ENCODE measurements around the gene NAPA. TPM values are rescaled to one million over a fixed set of nuclear protein-coding genes. Genes with fewer than 3 reads are reported as not detected.

The NAPA gene
- total RNA-seq, 1 experiment from 2014 or later = 95.9 TPM

DNA sequence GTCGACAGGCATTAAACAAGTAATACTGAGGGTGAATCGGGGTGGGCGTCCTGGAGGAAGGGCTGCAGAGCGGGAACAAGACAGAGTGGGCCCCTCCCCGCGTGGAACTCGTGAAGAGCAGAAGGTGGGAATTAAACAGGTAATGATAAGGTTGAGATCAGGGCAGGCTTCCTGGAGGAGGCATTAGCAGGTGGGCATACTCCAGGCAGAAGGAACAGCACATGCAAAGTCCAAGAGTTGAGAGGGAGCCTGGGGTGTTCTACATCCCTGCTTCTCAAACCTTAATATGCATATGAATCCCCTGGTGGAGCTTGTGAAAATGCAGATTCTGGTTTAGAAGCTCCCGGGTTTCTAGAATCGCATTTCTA, 66.5 kb downstream of the NAPA start:
- DNase-seq = no peak
- Histone ChIP-seq H3K4me1 (ENCODE audit: insufficient read depth, low read length) (no peaks in the 10 kb centered on the region), H3K4me3 (ENCODE audit: low read length) (no peak overlapping the region), H2AFZ (ENCODE audit: low read length) (no peak overlapping the region), H3K9ac (ENCODE audit: low read length) (no peak overlapping the region), H3K27me3 (ENCODE audit: low read length) (peaks cover 15% of the 10 kb centered on the region), H4K20me1 (ENCODE audit: low read length) (no peaks in the 10 kb centered on the region), H3K4me2 (ENCODE audit: low read length) (no peak overlapping the region), H3F3A (ENCODE audit: low read length, unreplicated experiment) (no peaks in the 10 kb centered on the region), H3K9me2 (replicated peaks; ENCODE audit: low read length) (no peaks in the 10 kb centered on the region), H3K9me3 (ENCODE audit: low read length) (no peaks in the 10 kb centered on the region), H3K27ac (ENCODE audit: low read length) (no peak overlapping the region), H3K79me2 (ENCODE audit: low read length) (no peaks in the 10 kb centered on the region), H3K36me3 (ENCODE audit: low read depth, low read length) (no peaks in the 10 kb centered on the region)
- TF ChIP-seq EZH2 (IDR thresholded peaks at IDR 0.05; ENCODE audit: low read length, unreplicated experiment) (no peak), CTCF (conservative IDR thresholded peaks at IDR 0.05; ENCODE audit: low read depth, low read length) (no peak), EZH2phosphoT487 (IDR thresholded peaks at IDR 0.05; ENCODE audit: borderline replicate concordance, low read length) (no peak)
- CTCF ChIA-PET = no interaction called here
- no peak for ATAC-seq
- POLR2A ChIA-PET (ENCODE audit: unreplicated experiment) = no interaction called here
- intact Hi-C loops (cut with micrococcal nuclease) = no loop called here
- BruUV-seq (replicated peaks) = no TSS peak

GRCh38 chr19:47447470-47448359, 67.1 kb downstream of the NAPA start:
- Histone ChIP-seq H3K9ac (ENCODE audit: low read length) (no peak overlapping the region), H3K4me3 (ENCODE audit: low read length) (no peak overlapping the region), H3K4me2 (ENCODE audit: low read length) (no peak overlapping the region), H3K36me3 (ENCODE audit: low read depth, low read length) (no peaks in the 10 kb centered on the region), H3K4me1 (ENCODE audit: insufficient read depth, low read length) (no peaks in the 10 kb centered on the region), H3K9me2 (replicated peaks; ENCODE audit: low read length) (no peaks in the 10 kb centered on the region), H3K27me3 (ENCODE audit: low read length) (peaks cover 19% of the 10 kb centered on the region), H3K9me3 (ENCODE audit: low read length) (no peaks in the 10 kb centered on the region), H3K79me2 (ENCODE audit: low read length) (no peaks in the 10 kb centered on the region), H3F3A (ENCODE audit: low read length, unreplicated experiment) (no peaks in the 10 kb centered on the region), H3K27ac (ENCODE audit: low read length) (no peak overlapping the region), H4K20me1 (ENCODE audit: low read length) (no peaks in the 10 kb centered on the region), H2AFZ (ENCODE audit: low read length) (no peak overlapping the region)
- ChIA-PET POLR2A (ENCODE audit: unreplicated experiment) (no interaction called here), CTCF (no interaction called here)
- intact Hi-C loops (cut with micrococcal nuclease) = no loop called here
- TF ChIP-seq EZH2phosphoT487 (IDR thresholded peaks at IDR 0.05; ENCODE audit: borderline replicate concordance, low read length) (no peak), EZH2 (IDR thresholded peaks at IDR 0.05; ENCODE audit: low read length, unreplicated experiment) (no peak), CTCF (conservative IDR thresholded peaks at IDR 0.05; ENCODE audit: low read depth, low read length) (no peak)
- peak; percentile 37 for DNase-seq
- peak; percentile 20; the same call in 1 of the 2 replicates for ATAC-seq
- BruUV-seq (replicated peaks) = no TSS peak

All from PC-3 (cell line).